GM19397 (cell line): Measurements from ENCODE around the gene LCN1.

Source experiments
- ATAC-seq: cut with Tn5 transposase; IDR thresholded peaks from one replicate; pipeline ENCODE4 v1.9.1; 2021; ENCODE audit warnings: mild to moderate bottlenecking, moderate library complexity; ENCODE audit not compliant: unreplicated experiment

The LCN1 gene

DNA sequence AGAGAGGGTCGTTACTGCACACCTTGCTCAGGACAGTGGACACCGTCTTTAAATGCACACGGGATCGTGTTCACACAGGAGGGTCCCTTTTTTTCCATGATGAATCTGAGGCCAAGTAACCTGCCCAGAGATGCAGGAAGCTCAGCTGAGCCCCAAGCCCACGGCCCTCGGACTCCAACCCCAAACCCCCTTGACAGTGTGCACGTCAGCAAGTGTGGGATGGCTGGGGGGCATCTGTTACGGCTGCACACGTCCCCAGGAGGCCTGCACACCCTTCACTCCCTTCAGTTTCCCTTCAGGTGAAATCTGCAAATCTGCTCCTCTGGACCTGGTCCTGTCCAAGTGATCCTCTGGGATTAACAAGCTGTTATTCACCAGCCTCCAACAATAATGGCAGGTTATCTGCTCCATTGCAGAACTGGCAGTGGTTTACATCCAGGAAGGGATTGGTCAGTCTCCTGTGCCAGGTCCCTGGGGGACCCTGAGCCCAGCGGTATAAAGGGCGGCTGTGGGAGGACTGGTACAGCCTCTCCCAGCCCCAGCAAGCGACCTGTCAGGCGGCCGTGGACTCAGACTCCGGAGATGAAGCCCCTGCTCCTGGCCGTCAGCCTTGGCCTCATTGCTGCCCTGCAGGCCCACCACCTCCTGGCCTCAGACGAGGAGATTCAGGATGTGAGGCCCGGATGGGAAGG is at the start of gene LCN1:
TSS of gene LCN1 (plus strand) at position 525 of the 692 bp plus-strand sequence. CDS start at position 583, 58 bp downstream.
- no peak for ATAC-seq

- ATAC-seq = no peak
Measured at GRCh38 chr9:135471791-135472640, 49.2 kb upstream of the LCN1 start.

- ATAC-seq = no peak
Measured at GRCh38 chr9:135473972-135474543, 47.2 kb upstream of the LCN1 start.

- no peak for ATAC-seq
Measured at GRCh38 chr9:135474915-135475314, 46.3 kb upstream of the LCN1 start.

GRCh38 chr9:135476561-135477355 is 44.5 kb upstream of the LCN1 start:
- no peak for ATAC-seq

- ATAC-seq = no peak
Measured at GRCh38 chr9:135478191-135478590, 43.0 kb upstream of the LCN1 start.

DNA sequence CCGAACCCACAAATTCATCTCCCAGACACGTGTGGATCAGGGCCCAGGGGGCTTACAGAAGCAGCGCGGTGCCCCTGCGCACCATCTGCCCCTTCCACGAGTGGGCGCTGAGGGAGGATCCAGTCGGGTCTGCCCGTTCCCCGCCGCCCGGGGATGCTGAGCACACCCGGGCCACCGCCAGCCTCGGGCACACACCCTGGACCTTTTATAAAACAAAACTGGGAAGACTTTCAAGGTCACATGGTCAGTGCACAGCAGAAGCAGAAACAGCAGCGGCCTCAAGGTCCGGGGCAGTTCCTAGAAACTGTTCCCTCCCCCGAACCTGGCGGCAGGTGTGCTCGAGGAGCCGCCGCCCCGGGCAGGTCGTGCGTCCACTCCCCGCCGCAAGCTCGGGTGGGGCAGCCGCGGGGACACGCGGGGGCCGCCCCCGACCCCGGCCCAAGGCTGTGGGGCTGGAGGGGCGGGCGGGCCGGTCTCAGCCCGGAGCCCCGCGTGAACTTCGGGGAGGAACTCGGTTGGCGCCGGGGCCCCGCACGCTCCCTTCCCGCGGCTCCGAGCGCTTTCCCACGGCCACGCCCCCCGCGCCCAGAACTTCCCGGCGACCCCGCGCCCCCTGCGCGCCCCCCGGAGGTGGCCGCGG is 42.3 kb upstream of the LCN1 start:
- no peak for ATAC-seq

DNA sequence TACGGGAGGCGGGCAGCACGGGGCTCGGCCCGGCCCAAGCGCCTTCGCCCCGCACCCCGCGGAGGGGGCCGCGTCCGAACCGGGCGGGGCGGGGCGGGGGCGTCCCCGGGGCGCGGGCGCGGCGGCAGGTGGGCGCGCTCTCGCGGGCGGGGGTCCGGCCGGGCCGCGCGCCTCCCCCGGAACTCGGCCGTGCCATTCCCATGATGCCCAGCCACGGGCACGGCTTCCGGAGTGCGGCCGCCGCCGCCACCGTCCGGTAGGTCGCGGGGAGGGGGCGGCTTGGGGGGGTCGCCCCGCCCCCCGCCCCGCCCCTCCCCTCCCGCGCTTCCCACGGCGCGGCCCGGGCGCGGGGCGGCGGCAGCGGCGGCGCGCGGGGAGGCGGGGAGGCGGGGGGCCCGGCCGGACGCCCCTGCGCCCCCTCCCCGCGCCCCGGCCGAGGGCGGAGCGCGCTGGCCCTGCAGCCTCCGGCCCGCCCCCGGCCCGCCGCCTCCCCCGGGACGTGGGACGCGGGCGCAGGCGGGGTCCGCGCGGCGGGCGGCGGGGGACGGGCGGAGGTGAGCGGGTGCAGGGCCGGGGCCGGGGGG is 41.7 kb upstream of the LCN1 start, which contains the start of gene PPP1R26:
TSS of gene PPP1R26 (plus strand) at position 314 of the 584 bp plus-strand sequence. CDS start 4,729 bp downstream, outside the sequence.
- ATAC-seq = no peak

DNA sequence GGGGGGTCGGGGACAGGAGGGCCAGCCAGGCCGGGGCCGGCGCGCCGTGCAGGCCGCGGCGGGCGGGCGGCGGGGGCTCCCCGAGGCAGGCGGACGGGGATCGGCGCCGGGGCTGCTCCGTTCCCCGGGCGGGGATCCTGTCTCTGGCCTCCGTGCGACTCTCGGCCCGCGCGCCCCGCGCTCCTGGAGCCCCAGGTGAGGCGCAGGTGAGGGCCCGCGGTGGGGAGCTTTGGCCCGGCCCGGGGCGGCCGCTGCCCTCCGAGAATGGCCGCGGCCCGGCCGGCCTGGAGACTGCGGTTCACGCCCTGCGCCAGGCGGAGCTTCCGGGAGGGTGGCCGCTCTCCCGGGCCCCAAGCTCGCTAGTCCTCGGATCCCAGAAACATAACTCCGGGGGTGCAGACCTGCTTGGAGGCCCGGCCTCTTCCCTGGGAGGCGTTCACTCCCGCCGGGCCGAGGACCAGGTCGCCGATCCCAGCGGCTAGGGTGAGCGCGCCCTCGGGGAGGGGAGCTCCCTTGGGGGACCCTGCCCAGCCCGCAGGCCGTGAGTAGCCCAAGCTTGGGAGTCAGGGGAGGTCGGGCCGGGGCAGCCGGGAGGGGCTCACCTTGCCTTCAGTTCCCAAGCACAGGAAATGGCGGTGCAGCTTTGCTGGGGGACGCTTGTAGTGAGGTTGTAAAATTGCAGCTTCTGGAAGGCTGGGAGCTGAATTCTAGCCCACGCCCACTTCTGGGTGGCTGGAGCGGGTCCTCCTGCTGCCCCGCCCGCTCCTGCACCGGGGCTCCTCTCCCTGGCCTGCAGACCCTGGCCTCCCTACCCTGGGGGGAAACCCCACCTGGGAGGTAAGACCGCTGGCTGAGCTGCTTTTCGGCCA is 40.9 kb upstream of the LCN1 start:
- ATAC-seq = no peak

DNA sequence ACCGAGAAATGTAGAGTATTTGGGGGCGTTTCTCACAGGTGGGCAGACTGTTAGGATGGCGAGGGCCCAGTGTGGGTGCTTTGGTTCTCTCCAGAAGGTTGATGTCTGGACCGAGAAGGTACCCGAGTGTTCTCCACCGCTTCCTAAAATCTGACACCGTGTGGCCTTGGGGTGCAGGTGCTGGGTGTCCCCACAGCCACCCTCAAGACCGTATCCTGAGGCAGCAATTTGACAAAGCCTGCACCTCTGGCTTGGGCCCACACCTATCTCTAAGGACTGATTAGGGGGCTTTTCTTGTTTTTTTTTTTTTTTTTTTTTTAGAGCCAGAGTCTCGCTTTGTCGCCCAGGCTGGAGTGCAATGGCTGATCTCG is 40.3 kb upstream of the LCN1 start:
- no peak for ATAC-seq

GRCh38 chr9:135482015-135482754 is 39.1 kb upstream of the LCN1 start:
- no peak for ATAC-seq

DNA sequence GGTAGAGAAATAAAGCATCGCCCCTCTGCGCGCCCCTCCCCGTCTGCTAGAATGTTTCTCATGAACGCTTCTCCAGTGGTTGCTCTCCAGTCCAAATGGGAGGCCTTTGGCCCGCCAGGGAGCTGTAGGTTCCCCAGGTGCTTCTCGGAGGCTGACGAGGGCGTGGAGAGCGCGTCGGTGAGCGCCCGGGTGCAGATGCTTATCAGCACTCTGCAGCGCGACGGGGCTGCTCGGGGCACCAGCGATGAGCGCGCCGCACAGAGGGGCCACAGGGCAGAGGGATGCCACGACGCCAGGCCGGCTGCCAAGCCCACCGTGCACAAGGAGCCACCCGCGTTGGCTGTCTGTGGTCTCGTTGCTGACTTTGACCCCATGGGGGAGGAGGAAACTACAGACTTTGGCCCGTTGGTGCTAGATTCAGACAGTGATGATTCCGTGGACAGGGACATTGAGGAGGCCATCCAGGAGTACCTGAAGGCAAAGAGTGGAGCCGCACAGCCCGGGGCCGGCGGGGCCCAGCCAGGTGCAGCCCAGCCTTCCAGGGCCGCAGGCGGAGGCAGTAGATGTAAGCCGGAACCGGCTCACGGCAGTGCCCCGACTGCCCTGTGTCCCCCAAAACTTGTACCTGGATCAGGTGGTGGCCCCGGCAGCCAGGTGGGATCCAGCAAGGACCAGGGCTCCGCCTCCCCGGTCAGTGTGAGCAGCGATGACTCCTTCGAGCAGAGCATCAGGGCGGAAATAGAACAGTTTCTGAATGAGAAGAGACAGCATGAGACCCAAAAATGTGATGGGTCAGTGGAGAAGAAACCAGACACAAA is 36.6 kb upstream of the LCN1 start:
- ATAC-seq = no peak

- no peak for ATAC-seq
Measured at GRCh38 chr9:135485385-135485784, 35.9 kb upstream of the LCN1 start.

DNA sequence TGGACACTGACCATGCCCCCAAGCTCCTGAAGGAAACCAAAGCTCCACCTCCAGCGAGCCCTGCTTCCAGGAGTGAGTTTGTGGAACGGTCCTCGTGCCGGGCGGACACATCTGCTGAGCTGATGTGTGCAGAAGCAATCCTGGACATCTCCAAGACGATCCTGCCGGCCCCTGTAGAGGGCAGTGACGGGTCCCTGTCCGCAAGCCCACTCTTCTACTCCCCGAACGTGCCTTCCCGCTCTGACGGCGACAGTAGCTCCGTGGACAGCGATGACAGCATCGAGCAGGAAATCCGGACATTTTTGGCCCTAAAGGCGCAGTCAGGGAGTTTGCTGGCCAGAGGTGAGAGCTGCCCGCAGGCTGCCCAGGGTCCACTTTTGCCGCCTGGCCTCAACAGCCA is 35.4 kb upstream of the LCN1 start:
- no peak for ATAC-seq

DNA sequence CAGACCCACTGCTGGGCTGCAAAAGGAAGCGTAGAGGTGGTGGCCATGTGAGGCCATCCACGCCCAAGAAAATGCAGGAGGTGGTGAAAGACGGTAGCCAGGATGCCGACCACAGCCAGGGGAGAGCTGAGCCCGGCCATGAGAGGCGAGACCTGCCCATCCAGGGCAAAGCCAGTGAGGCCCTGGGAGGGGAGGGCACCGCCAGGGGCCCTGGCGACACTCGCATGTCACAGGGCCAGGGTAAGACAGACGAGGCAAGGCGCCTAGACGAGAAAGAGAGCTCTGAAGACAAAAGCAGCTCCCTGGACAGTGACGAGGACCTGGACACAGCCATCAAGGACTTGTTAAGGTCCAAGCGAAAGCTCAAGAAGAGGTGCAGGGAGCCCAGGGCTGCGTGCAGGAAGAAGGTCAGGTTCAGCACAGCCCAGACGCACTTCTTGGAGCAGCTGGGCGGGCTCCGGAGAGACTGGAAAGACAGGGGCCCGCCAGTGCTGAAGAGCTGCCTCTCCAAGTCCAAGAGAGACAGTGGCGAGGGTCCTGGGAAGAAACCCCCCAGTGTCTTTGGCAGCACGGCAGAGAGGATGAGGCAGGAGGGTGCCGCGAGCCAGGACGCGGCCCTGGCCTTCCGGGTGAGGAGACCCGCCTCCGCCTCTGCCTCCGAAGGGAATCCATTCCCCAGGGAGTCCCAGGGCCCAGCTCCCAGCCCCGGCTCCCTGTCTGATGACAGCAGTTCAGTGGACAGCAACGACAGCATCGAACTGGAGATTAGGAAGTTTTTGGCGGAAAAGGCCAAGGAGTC is 34.8 kb upstream of the LCN1 start:
- no peak for ATAC-seq

- no peak for ATAC-seq
Measured at GRCh38 chr9:135487281-135488012, 33.8 kb upstream of the LCN1 start.
